IPS-18c (cell line): ENCODE data around the gene SYNGAP1.
"Not testable (repeated sequence)": the region's sequence is repeated elsewhere in the genome, so short reads cannot be mapped to it uniquely, and the experiment has no call there.

ENCODE experiments used
- H3K4me3 ChIP-seq: 2 replicates; pipeline ENCODE4 v1.7.0; 2013; ENCODE audit warnings: low read depth, mild to moderate bottlenecking, low read length, moderate library complexity; ENCODE audit not compliant: insufficient read depth
- H3K9me3 ChIP-seq: one replicate; pipeline ENCODE4 v1.6.1; 2013; ENCODE audit warnings: mild to moderate bottlenecking, low read length, moderate library complexity; ENCODE audit not compliant: control insufficient read depth, insufficient read depth

The SYNGAP1 gene

DNA sequence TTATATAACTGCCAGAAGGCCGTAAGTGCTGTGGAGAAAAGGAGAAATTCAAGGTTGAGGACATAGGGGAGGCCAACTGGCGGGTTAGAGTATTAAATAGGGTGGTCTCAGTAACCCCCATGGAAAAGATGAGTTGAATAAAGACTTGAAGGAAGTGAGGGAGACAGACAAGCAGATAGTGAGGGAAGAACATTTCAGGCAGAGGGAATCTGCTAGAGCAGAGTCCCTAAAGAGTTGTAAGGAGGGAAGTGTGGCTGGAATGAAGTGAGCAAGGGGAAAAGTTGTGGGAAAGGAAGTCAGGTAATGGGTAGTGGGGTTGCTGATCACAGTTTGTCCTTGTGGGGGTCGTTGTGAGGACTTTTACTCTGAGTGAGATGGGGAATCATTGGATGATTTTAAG is 26.9 kb upstream of the SYNGAP1 start:
- Histone ChIP-seq H3K9me3 (no peaks in the 10 kb centered on the region), H3K4me3 (peak overlapping the region; percentile 94; the same call in 1 of the 2 replicates)

DNA sequence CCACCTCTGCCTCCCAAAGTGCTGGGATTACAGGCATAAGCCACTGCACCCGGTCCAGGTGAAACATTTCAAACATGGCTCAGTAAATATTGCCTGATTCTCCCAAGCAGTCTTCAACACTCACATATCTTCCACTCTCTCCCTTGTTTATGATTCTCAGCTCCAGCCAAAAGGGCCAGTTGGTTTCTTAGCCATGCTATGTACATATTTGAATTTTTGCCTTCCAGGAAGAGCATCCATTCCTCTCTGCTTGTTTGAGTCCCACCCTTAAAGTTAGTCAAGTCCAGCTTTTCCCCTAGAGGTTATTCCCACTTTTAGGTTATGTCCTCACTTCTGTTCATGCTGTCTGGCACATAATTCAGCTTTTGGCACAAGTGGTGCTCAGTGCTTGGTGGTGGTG is 22.3 kb upstream of the SYNGAP1 start:
- Histone ChIP-seq H3K4me3 (no peak overlapping the region), H3K9me3 (no peaks in the 10 kb centered on the region)

DNA sequence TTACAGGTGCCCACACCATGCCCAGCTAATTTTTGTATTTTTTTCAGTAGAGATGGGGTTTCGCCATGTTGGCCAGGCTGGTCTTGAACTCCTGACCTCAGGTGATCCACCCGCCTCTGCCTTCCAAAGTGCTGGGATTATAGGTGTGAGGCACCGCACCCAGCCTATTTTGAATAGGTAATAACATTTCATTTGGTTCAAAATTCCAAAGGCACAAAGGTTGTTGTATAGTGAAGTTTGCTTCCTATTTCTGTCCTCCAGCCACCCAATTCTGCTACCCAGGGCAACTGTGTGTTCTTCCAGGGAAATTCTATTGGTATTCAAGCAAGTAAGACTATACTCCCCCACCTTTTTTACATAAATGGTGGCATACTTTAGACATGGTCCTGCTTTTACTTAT is 21.3 kb upstream of the SYNGAP1 start:
- not testable (repeated sequence) for H3K4me3 ChIP-seq, H3K9me3 ChIP-seq

DNA sequence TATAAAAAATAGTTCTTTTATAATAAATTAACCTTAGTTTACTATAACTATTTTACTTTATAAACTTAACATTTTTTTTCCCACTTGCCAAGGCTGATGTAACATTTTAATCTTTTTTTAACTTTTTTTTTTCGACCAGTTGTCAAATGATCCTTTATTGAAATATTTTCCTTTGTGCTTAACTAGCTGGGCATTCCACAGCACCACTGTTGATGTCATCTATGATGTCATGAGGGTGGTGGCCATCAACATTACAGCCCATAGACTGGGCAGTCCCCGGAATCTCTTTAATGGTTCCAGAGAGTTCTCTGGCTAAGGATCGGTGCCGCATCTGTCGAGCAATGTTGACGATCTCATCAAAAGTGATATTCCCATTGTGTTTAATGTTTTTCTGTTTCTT is 20.0 kb upstream of the SYNGAP1 start:
- not testable (repeated sequence) for H3K4me3 ChIP-seq, H3K9me3 ChIP-seq

DNA sequence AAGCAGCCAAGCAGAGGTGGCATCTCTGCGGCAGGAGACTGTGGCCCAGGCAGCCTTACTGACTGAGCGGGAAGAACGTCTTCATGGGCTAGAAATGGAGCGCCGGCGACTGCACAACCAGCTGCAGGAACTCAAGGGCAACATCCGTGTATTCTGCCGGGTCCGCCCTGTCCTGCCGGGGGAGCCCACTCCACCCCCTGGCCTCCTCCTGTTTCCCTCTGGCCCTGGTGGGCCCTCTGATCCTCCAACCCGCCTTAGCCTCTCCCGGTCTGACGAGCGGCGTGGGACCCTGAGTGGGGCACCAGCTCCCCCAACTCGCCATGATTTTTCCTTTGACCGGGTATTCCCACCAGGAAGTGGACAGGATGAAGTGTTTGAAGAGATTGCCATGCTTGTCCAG is 15.0 kb upstream of the SYNGAP1 start:
- Histone ChIP-seq H3K9me3 (no peaks in the 10 kb centered on the region), H3K4me3 (no peak overlapping the region)

DNA sequence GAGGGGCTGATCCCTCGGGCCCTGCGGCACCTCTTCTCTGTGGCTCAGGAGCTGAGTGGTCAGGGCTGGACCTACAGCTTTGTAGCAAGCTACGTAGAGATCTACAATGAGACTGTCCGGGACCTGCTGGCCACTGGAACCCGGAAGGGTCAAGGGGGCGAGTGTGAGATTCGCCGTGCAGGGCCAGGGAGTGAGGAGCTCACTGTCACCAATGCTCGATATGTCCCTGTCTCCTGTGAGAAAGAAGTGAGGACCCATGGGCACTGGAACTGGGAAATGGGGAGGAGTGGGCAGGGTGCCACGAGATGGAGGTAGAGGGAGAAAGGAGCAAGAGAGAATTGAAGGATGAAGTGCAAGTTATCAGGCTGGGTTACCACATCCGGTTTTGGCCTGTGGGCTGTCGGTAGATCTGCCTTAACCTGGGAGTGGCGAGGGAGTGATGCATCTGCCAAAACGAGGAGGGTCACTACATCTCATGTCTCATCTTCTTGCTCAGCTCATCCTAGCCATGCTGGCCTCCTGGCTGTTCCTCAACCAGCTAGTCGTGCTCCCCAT is 14.4 kb upstream of the SYNGAP1 start:
- H3K9me3 ChIP-seq = no peaks in the 10 kb centered on the region
- no peak overlapping the region for H3K4me3 ChIP-seq

DNA sequence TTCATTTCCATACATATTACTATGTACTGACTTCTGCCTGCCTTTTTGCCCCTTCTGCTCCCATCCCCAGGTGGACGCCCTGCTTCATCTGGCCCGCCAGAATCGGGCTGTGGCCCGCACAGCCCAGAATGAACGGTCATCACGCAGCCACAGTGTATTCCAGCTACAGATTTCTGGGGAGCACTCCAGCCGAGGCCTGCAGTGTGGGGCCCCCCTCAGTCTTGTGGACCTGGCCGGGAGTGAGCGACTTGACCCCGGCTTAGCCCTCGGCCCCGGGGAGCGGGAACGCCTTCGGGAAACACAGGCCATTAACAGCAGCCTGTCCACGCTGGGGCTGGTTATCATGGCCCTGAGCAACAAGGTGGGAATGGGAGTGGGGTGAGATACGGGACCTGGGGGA is 13.7 kb upstream of the SYNGAP1 start:
- Histone ChIP-seq H3K4me3 (no peak overlapping the region), H3K9me3 (no peaks in the 10 kb centered on the region)

DNA sequence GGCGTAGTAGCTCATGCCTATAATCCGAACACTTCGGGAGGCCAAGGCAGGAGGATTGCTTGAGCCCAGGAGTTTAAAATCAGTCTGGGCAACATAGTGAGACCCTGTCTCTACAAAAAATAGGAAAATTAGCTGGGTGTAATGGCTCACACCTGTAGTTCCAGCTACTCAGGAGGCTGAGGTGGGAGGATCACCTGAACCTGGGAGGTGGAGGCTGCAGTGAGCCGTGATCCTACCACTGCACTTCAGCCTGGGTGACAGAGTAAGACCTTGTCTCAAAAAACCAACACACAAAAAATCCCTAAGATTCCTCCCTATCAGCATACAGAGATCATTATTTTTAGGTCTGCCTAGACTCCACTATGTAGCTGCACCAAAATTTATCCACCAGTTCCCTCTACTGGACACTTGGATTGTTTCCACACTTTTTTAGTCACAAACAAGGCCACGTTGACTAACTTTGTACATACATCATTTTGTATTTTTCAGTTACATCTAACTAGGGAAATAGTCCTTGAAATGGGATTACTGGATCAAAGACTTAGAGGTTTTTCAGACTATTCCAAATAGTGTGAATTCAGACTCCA is 12.6 kb upstream of the SYNGAP1 start:
- H3K4me3 ChIP-seq = no peak overlapping the region
- no peaks in the 10 kb centered on the region for H3K9me3 ChIP-seq

DNA sequence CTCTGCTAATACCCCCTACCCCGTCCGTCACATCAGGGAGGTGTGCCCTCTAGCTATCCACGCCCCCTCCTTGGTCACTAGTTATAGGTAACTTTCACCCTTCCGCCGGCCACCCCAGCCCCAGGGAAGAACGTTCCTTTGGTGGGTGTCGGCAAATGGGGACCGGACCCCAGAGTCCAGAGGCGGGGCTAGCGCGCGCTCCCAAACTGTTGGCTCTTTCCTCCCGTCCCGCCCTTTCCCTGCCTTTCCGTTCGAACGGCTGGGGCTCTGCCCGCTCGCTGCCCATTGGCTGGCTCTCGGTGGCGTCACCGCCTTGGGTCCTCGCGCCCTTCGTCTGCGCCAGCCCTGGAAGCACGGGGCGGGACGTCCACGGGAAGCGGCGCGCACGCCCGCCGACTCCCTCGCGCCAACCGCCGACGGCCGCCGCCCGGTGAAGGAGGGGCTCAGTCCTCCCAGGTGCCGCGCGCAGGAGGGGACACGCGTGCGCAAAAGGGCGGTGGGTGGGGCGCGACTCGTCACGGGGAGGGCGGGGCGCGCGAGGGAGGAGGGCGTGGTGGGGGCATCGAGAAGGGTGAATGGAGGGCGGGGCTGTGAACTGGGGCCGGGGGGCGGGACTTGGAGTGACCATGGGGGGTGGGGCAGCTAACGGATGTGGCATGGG is 9.7 kb upstream of the SYNGAP1 start:
- Histone ChIP-seq H3K4me3 (peak overlapping the region; percentile 30; the same call in 1 of the 2 replicates), H3K9me3 (no peaks in the 10 kb centered on the region)

DNA sequence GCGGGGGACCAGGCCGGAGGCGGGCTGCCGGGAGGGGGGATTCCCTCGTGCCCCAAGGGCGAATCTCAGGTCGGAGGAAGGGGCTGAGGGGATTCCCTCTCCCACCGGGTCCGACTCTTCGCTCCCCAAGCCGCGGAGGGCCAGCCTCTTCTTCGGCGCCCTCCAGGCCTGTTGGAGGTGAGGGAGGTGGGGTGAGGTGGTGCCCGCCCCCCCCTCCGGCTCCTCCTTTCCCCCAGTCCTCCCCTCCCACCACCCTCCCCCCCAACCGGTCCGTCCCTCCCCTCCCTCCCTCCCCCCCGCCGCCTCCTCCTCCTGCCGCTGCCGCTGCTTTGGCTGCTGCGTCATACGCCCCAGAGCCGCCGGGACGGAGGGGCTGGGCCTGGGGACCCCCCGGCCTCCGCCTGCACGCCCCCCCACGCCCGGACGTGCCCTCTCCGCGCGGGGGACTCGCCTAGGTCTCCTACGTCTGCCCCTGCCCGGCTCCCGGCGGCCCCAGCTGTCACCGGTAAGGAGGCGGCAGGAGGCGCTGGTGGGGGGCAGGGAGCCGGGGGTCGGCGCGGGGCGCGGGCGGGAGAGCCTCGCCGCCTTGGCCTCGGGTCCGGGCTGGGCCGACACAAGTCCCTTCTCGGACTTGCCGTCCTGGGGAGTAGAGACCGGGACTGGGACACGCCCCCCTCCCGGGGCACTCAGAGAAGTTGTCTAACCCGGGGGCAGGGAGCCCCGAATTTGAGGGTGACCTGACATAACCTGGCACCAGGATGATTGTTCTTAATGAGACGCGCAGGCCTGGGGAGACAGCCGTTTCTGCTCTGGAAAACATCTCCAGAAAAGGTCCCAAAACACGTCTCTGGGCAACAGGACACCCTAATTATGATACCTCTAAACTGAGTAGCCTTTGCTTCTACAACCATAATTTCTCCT is 8.9 kb upstream of the SYNGAP1 start, which contains the start of gene PHF1:
TSS of gene PHF1 (plus strand) at position 304 of the 921 bp plus-strand sequence. CDS start 1,250 bp downstream, outside the sequence.
- Histone ChIP-seq H3K4me3 (peak within 1 kb of the TSS; percentile 56), H3K9me3 (no peaks in the 10 kb centered on the region)

DNA sequence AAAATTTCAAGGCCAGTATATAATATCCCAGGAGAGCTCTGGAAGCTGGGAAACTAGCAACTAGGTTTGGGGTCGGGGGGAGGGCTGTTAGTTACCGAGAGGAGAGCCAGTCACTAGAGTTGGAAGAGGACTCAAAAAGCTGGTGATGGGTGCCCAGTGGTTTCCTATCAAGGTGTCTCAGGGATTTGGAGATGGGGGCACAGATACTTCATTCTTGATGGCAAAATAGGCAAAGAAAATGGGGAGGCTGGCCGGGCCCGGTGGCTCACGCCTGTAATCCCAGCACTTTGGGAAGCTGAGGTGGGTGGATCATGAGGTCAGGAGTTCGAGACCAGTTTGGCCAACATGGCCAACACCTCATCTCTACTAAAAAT is 8.2 kb upstream of the SYNGAP1 start:
- Histone ChIP-seq H3K4me3 (peak overlapping the region; percentile 56), H3K9me3 (no peaks in the 10 kb centered on the region)

DNA sequence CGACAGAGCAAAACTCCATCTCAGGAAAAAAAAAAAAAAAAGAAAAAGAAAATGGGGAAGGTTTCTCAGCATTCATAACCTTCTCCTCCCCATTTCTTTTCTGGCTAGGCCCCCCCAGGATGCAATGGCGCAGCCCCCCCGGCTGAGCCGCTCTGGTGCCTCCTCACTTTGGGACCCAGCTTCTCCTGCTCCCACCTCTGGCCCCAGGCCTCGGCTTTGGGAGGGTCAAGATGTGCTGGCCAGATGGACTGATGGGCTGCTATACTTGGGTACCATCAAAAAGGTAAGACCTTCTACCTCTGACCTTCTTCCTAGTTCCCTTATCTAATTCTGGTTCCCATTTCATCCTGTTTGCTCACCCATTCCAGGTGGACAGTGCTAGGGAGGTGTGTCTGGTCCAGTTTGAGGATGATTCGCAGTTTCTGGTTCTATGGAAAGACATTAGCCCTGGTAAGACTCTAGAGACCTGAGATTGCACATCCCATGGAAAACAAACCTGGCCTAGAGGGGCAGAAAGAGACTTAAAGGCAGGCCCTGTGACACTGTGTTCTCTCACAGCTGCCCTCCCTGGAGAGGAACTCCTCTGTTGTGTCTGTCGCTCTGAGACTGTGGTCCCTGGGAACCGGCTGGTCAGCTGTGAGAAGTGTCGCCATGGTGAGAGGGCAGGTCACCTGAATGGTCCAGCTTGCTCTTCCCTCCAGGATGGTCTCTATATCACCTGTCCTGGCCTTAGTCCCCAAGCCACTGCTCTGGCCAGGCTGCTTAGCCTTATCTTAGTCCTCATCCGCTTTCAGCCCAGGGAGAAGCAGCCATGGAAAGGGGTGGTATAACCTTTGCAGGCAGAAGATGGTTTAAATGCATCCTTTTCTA is 7.5 kb upstream of the SYNGAP1 start:
- Histone ChIP-seq H3K9me3 (no peaks in the 10 kb centered on the region), H3K4me3 (no peak overlapping the region)

DNA sequence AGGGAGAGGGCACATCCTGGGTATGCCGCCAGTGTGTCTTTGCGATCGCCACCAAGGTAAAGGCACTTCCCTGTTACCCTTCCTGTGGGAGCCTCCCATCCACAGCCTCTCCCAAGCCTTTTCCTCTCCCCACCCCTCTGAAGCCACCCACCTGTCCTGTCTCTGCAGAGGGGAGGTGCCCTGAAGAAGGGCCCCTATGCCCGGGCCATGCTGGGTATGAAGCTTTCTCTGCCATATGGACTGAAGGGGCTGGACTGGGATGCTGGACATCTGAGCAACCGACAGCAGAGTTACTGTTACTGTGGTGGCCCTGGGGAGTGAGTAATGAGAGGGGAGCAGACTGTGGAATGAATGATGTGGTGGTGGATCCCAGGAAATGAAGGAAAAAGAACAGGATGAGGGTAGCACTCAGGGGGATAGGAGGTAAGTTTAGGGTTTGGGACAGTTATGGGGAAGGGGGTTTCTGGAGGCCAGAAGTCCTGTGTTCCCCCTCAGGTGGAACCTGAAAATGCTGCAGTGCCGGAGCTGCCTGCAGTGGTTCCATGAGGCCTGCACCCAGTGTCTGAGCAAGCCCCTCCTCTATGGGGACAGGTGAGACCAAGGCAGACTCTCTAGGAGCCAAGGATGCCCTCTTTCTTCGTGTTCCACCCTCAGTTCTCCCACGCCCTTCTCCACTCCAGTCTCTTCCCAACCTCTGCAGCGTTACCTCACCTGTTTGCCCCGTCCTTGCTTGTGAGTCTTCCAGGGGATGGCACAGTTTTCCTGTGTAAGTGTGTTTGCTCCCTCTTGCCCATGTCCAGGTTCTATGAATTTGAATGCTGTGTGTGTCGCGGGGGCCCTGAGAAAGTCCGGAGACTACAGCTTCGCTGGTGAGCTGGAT is 6.4 kb upstream of the SYNGAP1 start:
- H3K4me3 ChIP-seq = no peak overlapping the region
- H3K9me3 ChIP-seq = no peaks in the 10 kb centered on the region

DNA sequence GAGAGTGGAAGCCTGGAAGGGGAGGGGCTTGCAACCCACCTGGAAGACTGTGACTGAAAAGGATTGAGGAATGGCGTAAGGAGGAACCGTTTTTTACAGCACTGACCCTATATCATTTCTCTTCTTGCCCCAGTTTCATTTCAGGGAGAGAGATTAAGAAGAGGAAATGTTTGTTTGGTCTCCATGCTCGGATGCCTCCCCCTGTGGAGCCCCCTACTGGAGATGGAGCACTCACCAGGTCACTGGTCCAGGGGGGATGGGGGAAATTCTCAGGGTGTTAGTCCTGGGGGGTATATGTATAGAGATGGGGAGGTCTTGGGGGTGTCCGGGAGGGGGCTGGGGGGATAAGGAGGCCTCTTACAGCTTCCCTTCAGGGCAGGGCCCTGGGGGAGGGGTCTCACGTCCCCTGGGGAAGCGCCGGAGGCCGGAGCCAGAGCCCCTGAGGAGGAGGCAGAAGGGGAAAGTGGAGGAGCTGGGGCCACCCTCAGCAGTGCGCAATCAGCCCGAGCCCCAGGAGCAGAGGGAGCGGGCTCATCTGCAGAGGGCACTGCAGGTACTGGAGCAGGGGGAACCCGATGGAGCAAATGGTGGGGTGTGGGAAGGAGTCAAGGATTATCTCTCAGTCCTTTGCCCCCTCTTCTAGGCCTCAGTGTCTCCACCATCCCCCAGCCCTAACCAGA is 5.1 kb upstream of the SYNGAP1 start:
- no peak overlapping the region for H3K4me3 ChIP-seq
- no peaks in the 10 kb centered on the region for H3K9me3 ChIP-seq

DNA sequence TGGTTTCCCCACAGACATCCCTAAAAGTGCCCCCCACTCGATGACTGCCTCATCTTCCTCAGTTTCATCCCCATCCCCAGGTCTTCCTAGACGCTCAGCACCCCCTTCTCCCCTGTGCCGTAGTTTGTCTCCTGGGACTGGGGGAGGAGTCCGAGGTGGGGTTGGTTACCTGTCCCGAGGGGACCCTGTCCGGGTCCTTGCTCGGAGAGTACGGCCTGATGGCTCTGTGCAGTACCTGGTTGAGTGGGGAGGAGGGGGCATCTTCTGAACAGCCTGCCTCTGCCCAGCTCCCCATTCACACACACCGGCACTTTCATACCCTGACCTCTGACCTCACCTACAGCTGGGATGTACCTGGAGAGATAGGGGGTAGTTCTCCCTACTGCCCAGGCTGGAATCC is 4.0 kb upstream of the SYNGAP1 start:
- no peaks in the 10 kb centered on the region for H3K9me3 ChIP-seq
- H3K4me3 ChIP-seq = peak overlapping the region; percentile 20; the same call in 1 of the 2 replicates
